Measurements from ENCODE around the gene SLC20A1. TPM values are rescaled to one million over a fixed set of nuclear protein-coding genes. Genes with fewer than 3 reads are reported as not detected.

The SLC20A1 gene
- total RNA-seq, 1 donor from 2014 or later, result 101 TPM

- DNase-seq (ENCODE audit: low read depth), result no peak
- no peak overlapping the region for H3K4me3 ChIP-seq (ENCODE audit: low read depth, low read length)
- no peaks in the 10 kb centered on the region for H3K36me3 ChIP-seq (ENCODE audit: control insufficient read depth, insufficient read depth, low read length)
- no peaks in the 10 kb centered on the region for H3K27me3 ChIP-seq (ENCODE audit: control insufficient read depth, insufficient read depth, low read length)
- TF ChIP-seq CTCF (IDR thresholded peaks at IDR 0.05; ENCODE audit: insufficient read depth, low read length, poor library complexity, severe bottlenecking), result no peak
Observed at GRCh38 chr2:112623913-112624777, 21.6 kb upstream of the SLC20A1 start.

GRCh38 chr2:112625474-112626114, 20.1 kb upstream of the SLC20A1 start:
- Histone ChIP-seq H3K27me3 (ENCODE audit: control insufficient read depth, insufficient read depth, low read length) (no peaks in the 10 kb centered on the region), H3K36me3 (ENCODE audit: control insufficient read depth, insufficient read depth, low read length) (no peaks in the 10 kb centered on the region), H3K4me3 (ENCODE audit: low read depth, low read length) (no peak overlapping the region)
- no peak for DNase-seq (ENCODE audit: low read depth)
- TF ChIP-seq CTCF (IDR thresholded peaks at IDR 0.05; ENCODE audit: insufficient read depth, low read length, poor library complexity, severe bottlenecking), result no peak

- Histone ChIP-seq H3K27me3 (ENCODE audit: control insufficient read depth, insufficient read depth, low read length) (no peaks in the 10 kb centered on the region), H3K36me3 (ENCODE audit: control insufficient read depth, insufficient read depth, low read length) (no peaks in the 10 kb centered on the region), H3K4me3 (ENCODE audit: low read depth, low read length) (no peak overlapping the region)
- DNase-seq (ENCODE audit: low read depth), result no peak
- TF ChIP-seq CTCF (IDR thresholded peaks at IDR 0.05; ENCODE audit: insufficient read depth, low read length, poor library complexity, severe bottlenecking), result peak; percentile 98
Observed at GRCh38 chr2:112626604-112627059, 19.1 kb upstream of the SLC20A1 start.

GRCh38 chr2:112627060-112628040, 18.4 kb upstream of the SLC20A1 start:
- Histone ChIP-seq H3K36me3 (ENCODE audit: control insufficient read depth, insufficient read depth, low read length) (no peaks in the 10 kb centered on the region), H3K4me3 (ENCODE audit: low read depth, low read length) (no peak overlapping the region), H3K27me3 (ENCODE audit: control insufficient read depth, insufficient read depth, low read length) (no peaks in the 10 kb centered on the region)
- peak; percentile 92 for DNase-seq (ENCODE audit: low read depth)
- TF ChIP-seq CTCF (IDR thresholded peaks at IDR 0.05; ENCODE audit: insufficient read depth, low read length, poor library complexity, severe bottlenecking), result no peak

GRCh38 chr2:112629224-112629623, 16.5 kb upstream of the SLC20A1 start:
- Histone ChIP-seq H3K36me3 (ENCODE audit: control insufficient read depth, insufficient read depth, low read length) (no peaks in the 10 kb centered on the region), H3K4me3 (ENCODE audit: low read depth, low read length) (no peak overlapping the region), H3K27me3 (ENCODE audit: control insufficient read depth, insufficient read depth, low read length) (no peaks in the 10 kb centered on the region)
- no peak for TF ChIP-seq CTCF (IDR thresholded peaks at IDR 0.05; ENCODE audit: insufficient read depth, low read length, poor library complexity, severe bottlenecking)
- DNase-seq (ENCODE audit: low read depth), result no peak

Data from kidney epithelial cell (primary cell).